Colonic mucosa (tissue), 4 donors: ENCODE results near the gene MYOF. TPM values are rescaled to one million over a fixed set of nuclear protein-coding genes. Genes with fewer than 3 reads are reported as not detected.

Experiments
- DNase-seq: peaks from one replicate; pipeline ENCODE4 v3.0.0-alpha.2; 2020
- H3K27ac ChIP-seq: fragments of 200-600 bp; one replicate; pipeline ENCODE4 v1.8.0; 2021
- H3K27me3 ChIP-seq: fragments of 200-600 bp; one replicate; pipeline ENCODE4 v1.8.0; 2021
- H3K36me3 ChIP-seq: fragments of 200-600 bp; one replicate; pipeline ENCODE4 v1.8.0; 2021
- H3K4me1 ChIP-seq: fragments of 200-600 bp; one replicate; pipeline ENCODE4 v1.8.0; 2021; ENCODE audit warnings: mild to moderate bottlenecking
- H3K4me3 ChIP-seq: fragments of 200-600 bp; one replicate; pipeline ENCODE4 v1.8.0; 2021
- H3K9ac ChIP-seq, 2 donors: one replicate each; pipeline ENCODE4 v1.7.0; 2013; ENCODE audit warnings: control low read depth in 2 of 2, low read depth in 2 of 2, low read length in 2 of 2
- H3K9me3 ChIP-seq: fragments of 200-600 bp; one replicate; pipeline ENCODE4 v1.8.0; 2021
- CTCF ChIP-seq: fragments of 200-600 bp; IDR thresholded peaks from one replicate; pipeline ENCODE4 v1.8.0; 2022; ENCODE audit warnings: antibody characterized with exemption, mild to moderate bottlenecking
- intact Hi-C: fragments of 100-400 bp; cut with DNase I; formaldehyde crosslinking; loops from one replicate; pipeline ENCODE4 v1.14.1; 2022
- total RNA-seq, 2 donors: library from RNA; stranded (reverse); fragmentation: NEBNext Ultra II Directional in 1 of 2; extraction: Animal tissue kit (Norgen Biotek cat#: 25700) in 1 of 2; gene quantifications; one replicate each; pipeline ENCODE4 v1.2.1, GENCODE V29; 2021
- donor health status: healthy.
- donor health status: DM: no; HTN: no; CAD: no.
- donor health status: DM: no; HTN: no; CAD: no.

Gene MYOF
- total RNA-seq, 2 donors from 2014 or later: 88.1 to 90.9 TPM

- intact Hi-C loops: no loop called here
- TF ChIP-seq CTCF: no peak
- no peak for DNase-seq
- Histone ChIP-seq H3K27ac (no peak overlapping the region), H3K9me3 (no peaks in the 10 kb centered on the region), H3K9ac (no peak overlapping the region), H3K4me3 (no peak overlapping the region), H3K36me3 (no peaks in the 10 kb centered on the region), H3K27me3 (no peaks in the 10 kb centered on the region), H3K4me1 (no peaks in the 10 kb centered on the region)
These were observed 182.4 kb downstream of the MYOF start for GRCh38 chr10:93299606-93300287.

GRCh38 chr10:93299195-93299594 is 182.9 kb downstream of the MYOF start:
- Histone ChIP-seq H3K9ac (no peak overlapping the region), H3K36me3 (no peaks in the 10 kb centered on the region), H3K4me1 (no peaks in the 10 kb centered on the region), H3K9me3 (no peaks in the 10 kb centered on the region), H3K27ac (no peak overlapping the region), H3K27me3 (no peaks in the 10 kb centered on the region), H3K4me3 (no peak overlapping the region)
- no peak for TF ChIP-seq CTCF
- DNase-seq: no peak
- intact Hi-C loops: no loop called here

- H3K4me1 ChIP-seq: no peaks in the 10 kb centered on the region
- no peak for TF ChIP-seq CTCF
- intact Hi-C loops: no loop called here
These were observed 186.0 kb downstream of the MYOF start for GRCh38 chr10:93296151-93296550.

GRCh38 chr10:93293999-93294398 is 188.1 kb downstream of the MYOF start:
- Histone ChIP-seq H3K27me3 (no peaks in the 10 kb centered on the region), H3K9me3 (no peaks in the 10 kb centered on the region), H3K9ac (no peak overlapping the region), H3K36me3 (no peaks in the 10 kb centered on the region), H3K4me3 (no peak overlapping the region), H3K4me1 (no peaks in the 10 kb centered on the region), H3K27ac (no peak overlapping the region)
- TF ChIP-seq CTCF: no peak
- DNase-seq: no peak
- intact Hi-C loops: no loop called here

More at GRCh38 chr10:93296151-93296550, 186.0 kb downstream of the MYOF start:
- no peak for DNase-seq
- Histone ChIP-seq H3K9ac (no peak overlapping the region), H3K9me3 (no peaks in the 10 kb centered on the region), H3K36me3 (no peaks in the 10 kb centered on the region), H3K27me3 (no peaks in the 10 kb centered on the region), H3K27ac (no peak overlapping the region), H3K4me3 (no peak overlapping the region)

- H3K9ac ChIP-seq: no peak overlapping the region
- no peaks in the 10 kb centered on the region for H3K36me3 ChIP-seq
- no peaks in the 10 kb centered on the region for H3K9me3 ChIP-seq
- intact Hi-C loops: loop anchor here (2.0 kb wide), 1 partner anchor 176 kb away; no protein-coding TSS in a partner anchor
- no peak for DNase-seq
- no peaks in the 10 kb centered on the region for H3K4me1 ChIP-seq
- no peaks in the 10 kb centered on the region for H3K27me3 ChIP-seq
- no peak overlapping the region for H3K27ac ChIP-seq
- TF ChIP-seq CTCF: no peak
- no peak overlapping the region for H3K4me3 ChIP-seq
These were observed 191.3 kb downstream of the MYOF start for GRCh38 chr10:93290661-93291354.
